Urinary bladder (tissue), 4 donors: ENCODE measurements around the gene EIF4E2. TPM values are rescaled to one million over a fixed set of nuclear protein-coding genes. Genes with fewer than 3 reads are reported as not detected.

ENCODE experiments used
- DNase-seq: peaks from one replicate; pipeline ENCODE4 v3.0.0-alpha.2; 2015; ENCODE audit errors: extremely low spot score
- H3K27ac ChIP-seq: one replicate; pipeline ENCODE4 v1.5.1; 2013; ENCODE audit warnings: low read depth, mild to moderate bottlenecking, moderate library complexity
- H3K36me3 ChIP-seq: one replicate; pipeline ENCODE4 v1.6.1; 2013; ENCODE audit warnings: mild to moderate bottlenecking, moderate library complexity; ENCODE audit not compliant: insufficient read depth
- H3K4me1 ChIP-seq: one replicate; pipeline ENCODE4 v1.6.1; 2013; ENCODE audit warnings: mild to moderate bottlenecking, moderate library complexity; ENCODE audit not compliant: insufficient read depth
- H3K4me3 ChIP-seq: one replicate; pipeline ENCODE4 v1.5.1; 2013; ENCODE audit warnings: low read depth, low read length
- WGBS: extraction: QIAGEN DNeasy Blood & Tissue Kit; methylation state at CpG from one replicate; pipeline ENCODE4 v1.1.7; 2013; 5-methylcytosine and 5-hydroxymethylcytosine counted together
- polyA plus RNA-seq: library from polyadenylated mRNA; stranded (reverse); fragments of 200-250 nt; gene quantifications from one replicate; pipeline ENCODE4 v1.2.3, GENCODE V29; 2013
- total RNA-seq: library from RNA; depleted of rRNA; stranded (reverse); fragments of >200 nt; gene quantifications from one replicate; pipeline ENCODE4 v1.2.3, GENCODE V29; 2014
- donor health status: healthy with polysubstance abuse.
- donor health status: healthy.

The EIF4E2 gene
- total and polyA plus RNA-seq, 2 donors = 63.2 to 63.3 TPM

- no peaks in the 10 kb centered on the region for H3K36me3 ChIP-seq
- no peak for DNase-seq
- WGBS = 94% methylated on average over 7 of the region's 7 CpGs
Observed at GRCh38 chr2:232597362-232598079, 47.0 kb downstream of the EIF4E2 start.

GRCh38 chr2:232598293-232598692 is 47.8 kb downstream of the EIF4E2 start:
- no peaks in the 10 kb centered on the region for H3K36me3 ChIP-seq
- 80% methylated on average over 4 of the region's 4 CpGs for WGBS
- no peak overlapping the region for H3K27ac ChIP-seq
- H3K4me3 ChIP-seq = no peak overlapping the region
- no peak for DNase-seq
- H3K4me1 ChIP-seq = no peaks in the 10 kb centered on the region

More at GRCh38 chr2:232597362-232598079, 47.0 kb downstream of the EIF4E2 start:
- no peak overlapping the region for H3K27ac ChIP-seq
- no peak overlapping the region for H3K4me3 ChIP-seq
- no peaks in the 10 kb centered on the region for H3K4me1 ChIP-seq

- no peak for DNase-seq
- Histone ChIP-seq H3K36me3 (no peaks in the 10 kb centered on the region), H3K4me3 (no peak overlapping the region), H3K27ac (no peak overlapping the region), H3K4me1 (no peaks in the 10 kb centered on the region)
- 80% methylated on average over 17 of the region's 17 CpGs for WGBS
Observed at GRCh38 chr2:232600053-232600773, 49.7 kb downstream of the EIF4E2 start.

DNA sequence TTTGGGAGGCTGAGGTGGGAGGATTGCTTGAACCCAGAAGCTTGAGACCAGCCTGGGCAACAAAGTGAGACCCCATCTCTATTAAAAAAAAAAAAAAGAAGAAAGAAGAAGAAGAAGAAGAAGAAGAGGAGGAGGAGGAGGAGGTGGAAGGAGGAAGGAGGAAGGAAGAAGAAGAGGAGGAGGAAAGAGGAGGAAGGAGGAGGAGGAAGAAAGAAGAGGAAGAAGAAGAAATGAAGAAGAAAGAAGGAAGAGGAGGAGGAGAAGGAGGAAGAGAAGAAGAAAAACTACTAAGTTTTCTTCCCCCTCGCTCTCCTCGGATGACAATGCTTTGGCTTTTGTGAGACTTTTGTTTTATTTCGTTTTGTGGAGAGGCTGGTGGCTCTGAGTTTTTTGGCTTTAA is 52.8 kb downstream of the EIF4E2 start:
- Histone ChIP-seq H3K27ac (no peak overlapping the region), H3K36me3 (no peaks in the 10 kb centered on the region), H3K4me1 (no peaks in the 10 kb centered on the region), H3K4me3 (no peak overlapping the region)
- no peak for DNase-seq
- 71% methylated on average over 3 of the region's 3 CpGs for WGBS

DNA sequence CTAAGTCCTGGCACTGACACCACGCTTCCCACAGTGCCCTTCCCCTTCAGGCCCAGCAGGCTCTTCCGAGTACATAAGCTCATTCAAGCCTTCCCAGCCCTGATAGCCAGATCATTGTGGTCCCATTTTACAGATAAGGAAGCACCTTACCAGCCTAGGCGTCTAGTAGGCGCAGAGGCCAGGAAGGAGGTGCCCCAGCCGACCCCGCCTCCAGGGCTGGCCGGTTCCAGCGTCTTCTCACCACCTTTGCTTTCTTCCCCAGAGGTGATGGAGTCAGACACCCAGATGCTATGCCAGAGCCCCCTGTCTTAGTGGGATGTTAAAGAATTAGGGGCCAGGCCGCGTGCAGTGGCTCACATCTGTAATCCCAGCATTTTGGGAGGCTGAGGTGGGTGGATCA is 54.0 kb downstream of the EIF4E2 start:
- H3K36me3 ChIP-seq = no peaks in the 10 kb centered on the region
- no peak overlapping the region for H3K27ac ChIP-seq
- WGBS = 90% methylated on average over 10 of the region's 10 CpGs
- no peak overlapping the region for H3K4me3 ChIP-seq
- no peak for DNase-seq
- no peaks in the 10 kb centered on the region for H3K4me1 ChIP-seq

DNA sequence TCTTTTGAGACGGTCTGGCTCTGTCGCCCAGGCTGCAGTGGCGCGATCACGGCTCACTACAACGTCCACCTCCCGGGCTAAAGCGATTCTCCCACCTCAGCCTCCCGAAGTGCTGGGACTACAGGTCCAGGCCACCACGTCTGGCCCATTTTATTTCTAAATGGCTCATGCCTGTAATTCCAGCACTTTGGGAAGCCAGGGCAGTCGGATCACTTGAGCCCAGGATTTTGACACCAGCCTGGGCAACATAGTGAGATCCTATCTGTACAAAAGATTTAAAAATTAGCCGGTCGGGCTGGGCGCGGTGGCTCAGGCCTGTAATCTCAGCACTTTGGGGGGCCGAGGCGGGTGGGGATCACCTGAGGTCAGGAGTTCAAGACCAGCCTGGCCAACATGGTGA is 56.5 kb downstream of the EIF4E2 start:
- Histone ChIP-seq H3K27ac (no peak overlapping the region), H3K36me3 (no peaks in the 10 kb centered on the region), H3K4me3 (no peak overlapping the region), H3K4me1 (no peaks in the 10 kb centered on the region)
- WGBS = 91% methylated on average over 17 of the region's 17 CpGs
- DNase-seq = no peak

DNA sequence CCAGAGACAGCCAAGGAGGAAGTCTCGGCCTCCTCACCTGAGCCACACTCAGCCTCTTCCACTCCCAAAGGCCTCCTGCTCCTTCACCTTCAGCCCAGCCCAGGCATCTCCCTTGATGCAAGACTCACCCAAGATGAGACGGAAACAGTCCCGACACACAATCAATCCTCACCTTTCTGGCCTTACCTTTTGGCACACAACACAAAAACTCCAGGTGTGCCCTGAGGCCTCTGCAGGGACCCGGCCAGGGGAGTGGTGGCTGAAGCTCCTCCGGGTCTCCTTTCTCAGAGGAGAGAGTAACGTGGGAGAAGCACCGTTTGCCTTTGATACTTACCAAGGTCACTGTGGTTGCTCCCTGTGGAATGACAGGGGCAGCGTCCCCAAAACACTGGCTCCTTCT is 59.1 kb downstream of the EIF4E2 start:
- no peak overlapping the region for H3K4me3 ChIP-seq
- no peak for DNase-seq
- 73% methylated on average over 8 of the region's 8 CpGs for WGBS
- H3K27ac ChIP-seq = no peak overlapping the region
- no peaks in the 10 kb centered on the region for H3K36me3 ChIP-seq
- H3K4me1 ChIP-seq = no peaks in the 10 kb centered on the region

DNA sequence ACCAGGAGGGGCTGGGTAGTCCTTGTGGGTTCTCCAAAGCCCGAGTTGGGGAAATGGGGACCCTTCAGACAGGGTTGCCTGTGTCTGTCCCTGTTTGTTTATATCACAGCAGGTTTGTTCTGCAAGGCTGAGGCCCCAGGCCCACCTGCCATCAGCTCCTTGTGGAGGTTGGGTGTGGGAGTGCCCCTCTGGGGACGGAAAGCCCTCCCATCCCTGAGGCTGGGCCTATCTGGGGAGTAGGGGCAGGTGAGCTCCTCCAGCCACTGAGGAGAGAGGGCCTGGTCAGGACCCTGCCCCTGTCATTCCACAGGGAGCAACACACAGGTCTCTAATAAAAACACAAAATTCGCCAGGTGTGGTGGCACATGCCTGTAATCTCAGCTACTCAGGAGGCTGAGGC is 59.6 kb downstream of the EIF4E2 start:
- 82% methylated on average over 3 of the region's 3 CpGs for whole genome bisulfite sequencing

GRCh38 chr2:232611061-232611460 is 60.6 kb downstream of the EIF4E2 start:
- Histone ChIP-seq H3K4me1 (no peaks in the 10 kb centered on the region), H3K27ac (no peak overlapping the region), H3K4me3 (no peak overlapping the region), H3K36me3 (no peaks in the 10 kb centered on the region)
- DNase-seq = no peak
- WGBS = 81% methylated on average over 6 of the region's 6 CpGs

More for the DNA sequence above, 59.6 kb downstream of the EIF4E2 start:
- H3K4me1 ChIP-seq = no peaks in the 10 kb centered on the region
- H3K36me3 ChIP-seq = no peaks in the 10 kb centered on the region
- no peak for DNase-seq
- no peak overlapping the region for H3K4me3 ChIP-seq
- H3K27ac ChIP-seq = no peak overlapping the region

DNA sequence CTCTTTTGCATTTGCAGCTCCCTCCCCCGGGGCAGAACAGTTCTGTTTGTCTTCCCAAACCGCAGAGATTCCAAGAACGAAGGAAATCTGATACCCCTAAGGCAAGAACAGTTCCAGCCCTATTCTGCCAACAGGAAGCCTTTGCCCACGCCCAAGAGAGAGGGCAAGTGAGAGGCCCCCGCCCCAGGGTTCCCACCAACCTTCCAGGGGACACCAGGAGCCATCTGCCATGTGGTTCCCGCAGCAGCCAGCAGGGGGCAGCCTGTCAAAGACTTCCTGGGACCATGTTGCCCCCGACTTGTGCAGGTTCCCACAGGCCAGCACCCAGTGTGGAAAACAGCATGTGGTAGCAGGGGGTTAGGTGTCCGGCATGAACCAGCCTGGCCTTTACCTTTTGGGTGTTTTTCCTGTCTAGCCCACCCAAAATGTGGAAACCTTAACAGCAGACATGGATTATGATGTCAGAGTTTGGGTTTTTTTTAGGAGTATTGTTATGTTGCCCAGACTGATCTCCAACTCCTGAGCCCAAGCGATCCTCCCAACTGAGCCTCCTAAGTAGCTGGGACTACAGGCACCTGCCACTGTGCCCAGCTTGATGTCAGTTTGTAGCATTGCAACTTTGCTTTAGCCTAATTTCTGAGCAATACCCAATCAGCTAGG is 61.2 kb downstream of the EIF4E2 start:
- 43% methylated on average over 9 of the region's 9 CpGs for WGBS
- no peak overlapping the region for H3K4me3 ChIP-seq
- H3K36me3 ChIP-seq = no peaks in the 10 kb centered on the region
- H3K27ac ChIP-seq = no peak overlapping the region
- no peak for DNase-seq
- H3K4me1 ChIP-seq = no peaks in the 10 kb centered on the region

- Histone ChIP-seq H3K36me3 (no peaks in the 10 kb centered on the region), H3K4me1 (no peaks in the 10 kb centered on the region), H3K4me3 (no peak overlapping the region), H3K27ac (no peak overlapping the region)
- WGBS = 70% methylated on average over 3 of the region's 3 CpGs
- no peak for DNase-seq
Observed at GRCh38 chr2:232613538-232614134, 63.1 kb downstream of the EIF4E2 start.

GRCh38 chr2:232615339-232615738 is 64.8 kb downstream of the EIF4E2 start:
- DNase-seq = no peak
- no peaks in the 10 kb centered on the region for H3K36me3 ChIP-seq
- H3K4me1 ChIP-seq = no peaks in the 10 kb centered on the region
- no peak overlapping the region for H3K27ac ChIP-seq
- WGBS = 69% methylated on average over 8 of the region's 8 CpGs
- no peak overlapping the region for H3K4me3 ChIP-seq
